B cell (primary cell): Measurements from ENCODE around the gene NPIPA3.

Experiments
- CTCF ChIP-seq: fragments of 200-600 bp; IDR thresholded peaks from one replicate; pipeline ENCODE4 v1.8.0; 2022; ENCODE audit warnings: antibody characterized with exemption, mild to moderate bottlenecking
- EZH2 ChIP-seq: IDR thresholded peaks from 2 replicates; pipeline ENCODE4 v1.6.1; 2012; ENCODE audit warnings: borderline replicate concordance, low read depth, mild to moderate bottlenecking, moderate library complexity, low read length; ENCODE audit not compliant: insufficient read depth, poor library complexity, severe bottlenecking

- TF ChIP-seq CTCF, result no peak
- TF ChIP-seq EZH2, result no peak
These were observed 25.6 kb upstream of the NPIPA3 start for GRCh38 chr16:14677627-14678026.
